B cell (primary cell): Measurements from ENCODE around the gene EXOC4. TPM values are rescaled to one million over a fixed set of nuclear protein-coding genes. Genes with fewer than 3 reads are reported as not detected.

Experiments
- ATAC-seq: fragments of 200-7000 bp; cut with Tn5 transposase; one replicate; pipeline ENCODE4 v1.10.0; 2021; ENCODE audit warnings: low read depth, mild to moderate bottlenecking, moderate number of reproducible peaks, moderate library complexity
- CTCF ChIA-PET: fragments of 350-600 bp; sonication (Branson Sonifier 250); formaldehyde crosslinking; loops from one replicate; lab custom pipeline; 2021; ENCODE audit warnings: antibody characterized with exemption, inconsistent platforms; lab: Charles Lee
- POLR2A ChIA-PET: fragments of 350-600 bp; sonication (Branson Sonifier 250); formaldehyde crosslinking; loops from one replicate; lab custom pipeline; 2021; ENCODE audit warnings: antibody characterized with exemption; lab: Charles Lee
- DNase-seq: peaks from one replicate; pipeline ENCODE4 v3.0.0; 2013
- H2AFZ ChIP-seq: 2 replicates; pipeline ENCODE4 v1.6.1; 2012; ENCODE audit warnings: mild to moderate bottlenecking, low read depth, low read length; ENCODE audit not compliant: insufficient read depth, poor library complexity, severe bottlenecking
- H3K27ac ChIP-seq, 2 donors: 1 replicate in 1 of 2; 2 replicates in 1 of 2; pipeline ENCODE4 v1.5.1; 2012 to 2013; ENCODE audit warnings: low read length in 2 of 2, mild to moderate bottlenecking in 2 of 2, moderate library complexity in 1 of 2
- H3K27me3 ChIP-seq, 4 experiments: fragments of 200-600 bp in 1 of 4; sonication (generic) in 1 of 4; replicated peaks in 1 of 4; 1 replicate in 2 of 4; 2 replicates in 2 of 4; pipeline versions ENCODE4 v1.6.1 to v1.7.0; 2013 to 2016; ENCODE audit warnings: low read length in 3 of 4, mild to moderate bottlenecking in 2 of 4, mixed read lengths in 1 of 4, moderate library complexity in 1 of 4; ENCODE audit not compliant: insufficient read depth in 4 of 4, control insufficient read depth in 3 of 4; ENCODE audit errors: control extremely low read depth in 1 of 4
- H3K36me3 ChIP-seq, 2 experiments: replicated peaks in 1 of 2; 1 replicate in 1 of 2; 2 replicates in 1 of 2; pipeline versions ENCODE4 v1.6.1 to v1.7.1; 2013; ENCODE audit warnings: low read length in 1 of 2; ENCODE audit not compliant: insufficient read depth in 2 of 2, control insufficient read depth in 1 of 2; ENCODE audit errors: control extremely low read depth in 1 of 2, extremely low read depth in 1 of 2
- H3K4me1 ChIP-seq, 2 donors: fragments of 200-600 bp in 1 of 2; sonication (generic) in 1 of 2; 1 replicate in 1 of 2; 2 replicates in 1 of 2; pipeline versions ENCODE4 v1.5.1 to v1.6.1; 2013 to 2017; ENCODE audit warnings: low read length in 2 of 2; ENCODE audit not compliant: control insufficient read depth in 2 of 2, insufficient read depth in 2 of 2
- H3K4me2 ChIP-seq: replicated peaks from 2 replicates; pipeline ENCODE3; 2012; ENCODE audit warnings: mild to moderate bottlenecking, low read depth, low read length; ENCODE audit not compliant: poor library complexity, severe bottlenecking
- H3K4me3 ChIP-seq, 5 experiments: fragments of 200-600 bp in 1 of 5; sonication (generic) in 1 of 5; 1 replicate in 3 of 5; 2 replicates in 2 of 5; pipeline versions ENCODE4 v1.5.1 to v1.7.0; 2011 to 2016; ENCODE audit warnings: low read length in 4 of 5, mild to moderate bottlenecking in 4 of 5, low read depth in 2 of 5, control low read depth in 1 of 5, moderate library complexity in 1 of 5; ENCODE audit not compliant: insufficient read depth in 1 of 5; ENCODE audit errors: control extremely low read depth in 1 of 5, extremely low read depth in 1 of 5
- H3K79me2 ChIP-seq: fragments of 200-600 bp; sonication (generic); one replicate; pipeline ENCODE4 v1.6.0; 2016; ENCODE audit warnings: low read length; ENCODE audit not compliant: control insufficient read depth, insufficient read depth
- H3K9ac ChIP-seq: fragments of 200-600 bp; sonication (generic); 2 replicates; pipeline ENCODE4 v1.6.1; 2017; ENCODE audit warnings: mild to moderate bottlenecking, low read length, moderate library complexity
- H3K9me3 ChIP-seq, 3 donors: one replicate each; pipeline versions ENCODE4 v1.6.1 to v1.7.1; 2013; ENCODE audit warnings: low read length in 2 of 3; ENCODE audit not compliant: control insufficient read depth in 2 of 3, insufficient read depth in 1 of 3; ENCODE audit errors: control extremely low read depth in 1 of 3
- H4K20me1 ChIP-seq: 2 replicates; pipeline ENCODE4 v1.6.0; 2012; ENCODE audit warnings: mild to moderate bottlenecking, low read length; ENCODE audit not compliant: insufficient read depth, control insufficient read depth, poor library complexity, severe bottlenecking
- H3K27ac Mint-ChIP-seq: one replicate; pipeline ENCODE4 v1.8.0; 2021; ENCODE audit warnings: mixed read lengths
- H3K27me3 Mint-ChIP-seq: one replicate; pipeline ENCODE4 v1.8.0; 2021; ENCODE audit warnings: mixed read lengths
- H3K4me1 Mint-ChIP-seq: one replicate; pipeline ENCODE4 v1.8.0; 2021; ENCODE audit warnings: mixed read lengths
- H3K4me3 Mint-ChIP-seq: one replicate; pipeline ENCODE4 v1.8.0; 2021; ENCODE audit warnings: mixed read lengths
- H3K9me3 Mint-ChIP-seq: one replicate; pipeline ENCODE4 v1.8.0; 2022; ENCODE audit warnings: mixed read lengths; ENCODE audit not compliant: insufficient read depth
- CTCF ChIP-seq: fragments of 200-600 bp; IDR thresholded peaks from one replicate; pipeline ENCODE4 v1.8.0; 2022; ENCODE audit warnings: antibody characterized with exemption, mild to moderate bottlenecking
- EZH2 ChIP-seq: IDR thresholded peaks from 2 replicates; pipeline ENCODE4 v1.6.1; 2012; ENCODE audit warnings: borderline replicate concordance, low read depth, mild to moderate bottlenecking, moderate library complexity, low read length; ENCODE audit not compliant: insufficient read depth, poor library complexity, severe bottlenecking
- WGBS: methylation state at CpG from one replicate; pipeline ENCODE4 v1.1.5; 2013; ENCODE audit warnings: missing lambda C conversion rate; ENCODE audit not compliant: insufficient coverage; 5-methylcytosine and 5-hydroxymethylcytosine counted together
- intact Hi-C: fragments of 100-400 bp; cut with micrococcal nuclease; formaldehyde crosslinking; loops from one replicate; pipeline ENCODE4 v1.10.0; 2022
- polyA plus RNA-seq: library from polyadenylated mRNA; depleted of rRNA; stranded (reverse); fragments of >200 nt; gene quantifications from 2 replicates; pipeline ENCODE4 v1.2.3, GENCODE V29; 2012
- total RNA-seq, 2 donors: library from RNA; stranded (reverse); fragments of 120-200 nt in 1 of 2; gene quantifications; 1 replicate in 1 of 2; 2 replicates in 1 of 2; pipeline versions ENCODE4 v1.2.3 to v1.2.4, GENCODE V29; 2013 to 2022

Gene EXOC4
- total and polyA plus RNA-seq, 2 donors (not counting 1 experiment from before 2014, with no cell fraction given) = 16.7 to 135 TPM

- ChIA-PET CTCF (no interaction called here), POLR2A (no interaction called here)
- Histone ChIP-seq H3K4me1 (no peaks in the 10 kb centered on the region), H3K27ac (no peak overlapping the region), H3K9me3 (no peaks in the 10 kb centered on the region), H3K27me3 (no peaks in the 10 kb centered on the region), H4K20me1 (no peaks in the 10 kb centered on the region), H3K9ac (no peak overlapping the region), H3K79me2 (no peaks in the 10 kb centered on the region), H2AFZ (no peak overlapping the region), H3K36me3 (no peaks in the 10 kb centered on the region), H3K4me3 (no peak overlapping the region), H3K4me2 (no peak overlapping the region)
- intact Hi-C loops = no loop called here
- DNase-seq (no peak), ATAC-seq (no peak)
- no peak for TF ChIP-seq CTCF
- no peak for TF ChIP-seq EZH2
- Mint-ChIP-seq H3K9me3 (no peaks in the 10 kb centered on the region), H3K4me1 (no peaks in the 10 kb centered on the region), H3K27ac (no peak overlapping the region), H3K4me3 (no peak overlapping the region), H3K27me3 (no peaks in the 10 kb centered on the region)
Observed at GRCh38 chr7:133593561-133593960, 340.7 kb downstream of the EXOC4 start.

GRCh38 chr7:133601617-133602016, 348.7 kb downstream of the EXOC4 start:
- TF ChIP-seq EZH2 (no peak), CTCF (no peak)
- no peaks in the 10 kb centered on the region for H3K9me3 Mint-ChIP-seq
- H3K9ac ChIP-seq = no peak overlapping the region
- no peaks in the 10 kb centered on the region for H3K4me1 ChIP-seq
- intact Hi-C loops = no loop called here
- no peak overlapping the region for H3K27ac Mint-ChIP-seq
- DNase-seq (no peak), ATAC-seq (no peak)
- H3K4me2 ChIP-seq = no peak overlapping the region
- no peak overlapping the region for H3K4me3 Mint-ChIP-seq
- CTCF ChIA-PET = no interaction called here
- no peaks in the 10 kb centered on the region for H4K20me1 ChIP-seq
- no peaks in the 10 kb centered on the region for H3K79me2 ChIP-seq
- H3K4me1 Mint-ChIP-seq = no peaks in the 10 kb centered on the region
- WGBS = 0% methylated on average over 1 of the region's 2 CpGs
- H3K9me3 ChIP-seq = no peaks in the 10 kb centered on the region
- no peak overlapping the region for H2AFZ ChIP-seq
- POLR2A ChIA-PET = no interaction called here
- no peak overlapping the region for H3K27ac ChIP-seq
- H3K36me3 ChIP-seq = peaks cover 0 to 2% of the 10 kb centered on the region in 2 experiments
- no peaks in the 10 kb centered on the region for H3K27me3 Mint-ChIP-seq
- no peak overlapping the region for H3K4me3 ChIP-seq
- no peaks in the 10 kb centered on the region for H3K27me3 ChIP-seq
